Measurements from ENCODE around the gene KDM2A. TPM values are rescaled to one million over a fixed set of nuclear protein-coding genes. Genes with fewer than 3 reads are reported as not detected.

KDM2A gene
- total RNA-seq, 1 experiment from 2014 or later, result 121 TPM

- no peaks in the 10 kb centered on the region for H3K9me3 ChIP-seq (ENCODE audit: low read depth, low read length, poor library complexity, severe bottlenecking)
- ChIA-PET POLR2A (ENCODE audit: low non-redundant PET) (no interaction called here), CTCF (interaction anchor here (0.6 kb wide), 1 partner anchor 270 kb away, joined by 3 read pairs; no protein-coding TSS in a partner anchor)
- intact Hi-C loops (cut with micrococcal nuclease; ENCODE audit: unreplicated experiment), result no loop called here
- H3K36me3 ChIP-seq (ENCODE audit: insufficient read depth, low read length, poor library complexity, severe bottlenecking), result no peaks in the 10 kb centered on the region
- DNase-seq (ENCODE audit: low spot score), result no peak
- no peak overlapping the region for H3K4me3 ChIP-seq (ENCODE audit: low read depth, low read length, poor library complexity, severe bottlenecking)
- TF ChIP-seq CTCF (conservative IDR thresholded peaks at IDR 0.05; ENCODE audit: low read depth, low read length) (no peak), EZH2 (IDR thresholded peaks at IDR 0.05; ENCODE audit: borderline replicate concordance, low read depth, low read length, poor library complexity, severe bottlenecking) (no peak)
- no peak overlapping the region for H3K27ac ChIP-seq (ENCODE audit: low read depth, low read length, poor library complexity, severe bottlenecking)
- H3K27me3 ChIP-seq (replicated peaks; ENCODE audit: insufficient read depth, low read depth, low read length, poor library complexity), result no peaks in the 10 kb centered on the region
- no TSS peak for BruUV-seq (replicated peaks)
- H3K4me1 ChIP-seq (ENCODE audit: insufficient read depth, low read length, poor library complexity, severe bottlenecking), result no peaks in the 10 kb centered on the region
These were observed 7.8 kb upstream of the KDM2A start for GRCh38 chr11:67111261-67111660.

DNA sequence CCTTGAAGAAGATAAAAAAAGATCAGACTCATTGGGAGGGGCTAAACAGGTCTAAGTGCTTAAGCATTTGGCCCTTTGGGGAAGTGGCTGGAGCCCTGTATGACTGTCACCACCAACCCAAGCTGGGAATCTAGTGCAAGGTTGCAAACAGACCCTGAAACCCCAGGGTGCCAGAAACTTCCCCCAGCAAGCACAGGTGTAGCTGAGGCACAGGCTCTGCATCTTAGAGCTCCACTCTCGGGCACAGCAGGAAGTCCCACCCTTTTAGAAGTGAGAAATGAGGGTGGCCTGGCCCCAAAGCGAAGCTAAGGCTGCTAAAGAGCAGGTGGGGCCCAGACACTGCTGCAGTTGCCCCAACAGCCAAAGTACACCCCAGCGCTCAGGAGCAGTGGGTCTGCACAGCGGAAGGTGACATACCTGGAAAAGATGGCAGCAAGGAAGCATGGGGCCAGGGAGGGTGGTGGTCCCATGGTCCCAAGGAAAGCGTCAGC lies 5.8 kb upstream of the KDM2A start:
- Histone ChIP-seq H3K9me3 (ENCODE audit: low read depth, low read length, poor library complexity, severe bottlenecking) (no peaks in the 10 kb centered on the region), H3K36me3 (ENCODE audit: insufficient read depth, low read length, poor library complexity, severe bottlenecking) (no peaks in the 10 kb centered on the region), H3K4me1 (ENCODE audit: insufficient read depth, low read length, poor library complexity, severe bottlenecking) (peaks cover 2% of the 10 kb centered on the region), H3K4me3 (ENCODE audit: low read depth, low read length, poor library complexity, severe bottlenecking) (no peak overlapping the region), H3K27me3 (replicated peaks; ENCODE audit: insufficient read depth, low read depth, low read length, poor library complexity) (no peaks in the 10 kb centered on the region), H3K27ac (ENCODE audit: low read depth, low read length, poor library complexity, severe bottlenecking) (no peak overlapping the region)
- CTCF ChIA-PET, result no interaction called here
- TF ChIP-seq CTCF (conservative IDR thresholded peaks at IDR 0.05; ENCODE audit: low read depth, low read length) (no peak), EZH2 (IDR thresholded peaks at IDR 0.05; ENCODE audit: borderline replicate concordance, low read depth, low read length, poor library complexity, severe bottlenecking) (no peak)
- no peak for DNase-seq (ENCODE audit: low spot score)
- no TSS peak for BruUV-seq (replicated peaks)
- POLR2A ChIA-PET (ENCODE audit: low non-redundant PET), result interaction anchor here (0.6 kb wide), 1 partner anchor 90 kb away, joined by 5 read pairs; no protein-coding TSS in a partner anchor
- intact Hi-C loops (cut with micrococcal nuclease; ENCODE audit: unreplicated experiment), result no loop called here

- ChIA-PET CTCF (no interaction called here), POLR2A (ENCODE audit: low non-redundant PET) (no interaction called here)
- Histone ChIP-seq H3K9me3 (ENCODE audit: low read depth, low read length, poor library complexity, severe bottlenecking) (no peaks in the 10 kb centered on the region), H3K4me1 (ENCODE audit: insufficient read depth, low read length, poor library complexity, severe bottlenecking) (peaks cover 4% of the 10 kb centered on the region), H3K27me3 (replicated peaks; ENCODE audit: insufficient read depth, low read depth, low read length, poor library complexity) (no peaks in the 10 kb centered on the region), H3K27ac (ENCODE audit: low read depth, low read length, poor library complexity, severe bottlenecking) (no peak overlapping the region), H3K4me3 (ENCODE audit: low read depth, low read length, poor library complexity, severe bottlenecking) (no peak overlapping the region), H3K36me3 (ENCODE audit: insufficient read depth, low read length, poor library complexity, severe bottlenecking) (no peaks in the 10 kb centered on the region)
- BruUV-seq (replicated peaks), result no TSS peak
- intact Hi-C loops (cut with micrococcal nuclease; ENCODE audit: unreplicated experiment), result no loop called here
- TF ChIP-seq CTCF (conservative IDR thresholded peaks at IDR 0.05; ENCODE audit: low read depth, low read length) (no peak), EZH2 (IDR thresholded peaks at IDR 0.05; ENCODE audit: borderline replicate concordance, low read depth, low read length, poor library complexity, severe bottlenecking) (no peak)
- DNase-seq (ENCODE audit: low spot score), result no peak
These were observed 4.7 kb upstream of the KDM2A start for GRCh38 chr11:67114275-67114896.
